HFF-Myc (cell line): ENCODE measurements around the gene POLR1H.

ENCODE experiments used
- DNase-seq: peaks from one replicate; pipeline ENCODE4 v3.0.0-alpha.2; 2011; ENCODE audit warnings: low read depth; ENCODE audit errors: extremely low read depth
- H3K4me3 ChIP-seq: replicated peaks from 2 replicates; pipeline ENCODE4 v1.5.1; 2011; ENCODE audit warnings: low read depth, mild to moderate bottlenecking, control low read depth, low read length
- TF ChIP-seq, protein P1 (sequence below): IDR thresholded peaks from 2 replicates; pipeline ENCODE4 v1.5.1; 2012; ENCODE audit warnings: mild to moderate bottlenecking, low read depth, low read length, control low read depth; ENCODE audit errors: missing control alignments

The POLR1H gene

DNA sequence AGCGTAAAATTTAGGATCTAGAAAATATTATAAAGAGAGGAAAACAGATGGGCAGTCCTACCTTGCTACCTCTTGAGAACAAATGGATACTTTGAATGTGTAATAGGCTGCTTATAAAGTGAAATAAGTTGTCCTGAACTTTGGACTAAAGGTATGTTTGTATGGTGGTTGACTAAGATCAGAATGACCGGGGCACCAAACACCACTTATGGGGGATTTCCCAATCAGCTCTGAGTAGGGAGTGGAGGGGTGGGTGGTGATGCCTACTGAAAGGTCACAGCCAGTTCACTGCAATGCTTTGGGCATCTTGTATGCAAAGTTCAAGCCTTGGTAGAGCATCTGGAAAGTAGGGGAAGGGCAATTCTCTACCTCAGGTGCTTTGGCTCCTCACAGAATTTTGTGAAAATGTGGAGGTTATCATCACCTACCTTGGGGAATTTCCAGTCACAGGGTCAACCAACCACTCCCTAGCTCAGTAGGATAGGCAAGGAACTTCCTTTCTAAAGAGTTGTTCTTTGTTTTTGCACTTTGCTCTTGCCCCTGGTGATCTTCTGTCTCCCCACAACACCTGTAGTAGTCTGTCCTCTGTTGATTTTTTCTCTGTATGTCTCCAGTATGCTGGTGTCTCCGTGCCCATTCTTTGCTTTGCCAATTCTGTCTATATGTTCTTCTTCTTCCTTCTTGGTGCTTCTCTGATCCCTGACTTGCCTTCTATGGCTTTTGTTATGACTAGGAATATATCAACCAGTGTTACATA is 52.1 kb downstream of the POLR1H start, which contains the start of gene TRIM31:
Gene TRIM31 (minus strand): TSS at position 88 of the 757 bp plus-strand sequence. CDS start 285 bp downstream, outside the sequence.
- TF ChIP-seq, protein P1, sequence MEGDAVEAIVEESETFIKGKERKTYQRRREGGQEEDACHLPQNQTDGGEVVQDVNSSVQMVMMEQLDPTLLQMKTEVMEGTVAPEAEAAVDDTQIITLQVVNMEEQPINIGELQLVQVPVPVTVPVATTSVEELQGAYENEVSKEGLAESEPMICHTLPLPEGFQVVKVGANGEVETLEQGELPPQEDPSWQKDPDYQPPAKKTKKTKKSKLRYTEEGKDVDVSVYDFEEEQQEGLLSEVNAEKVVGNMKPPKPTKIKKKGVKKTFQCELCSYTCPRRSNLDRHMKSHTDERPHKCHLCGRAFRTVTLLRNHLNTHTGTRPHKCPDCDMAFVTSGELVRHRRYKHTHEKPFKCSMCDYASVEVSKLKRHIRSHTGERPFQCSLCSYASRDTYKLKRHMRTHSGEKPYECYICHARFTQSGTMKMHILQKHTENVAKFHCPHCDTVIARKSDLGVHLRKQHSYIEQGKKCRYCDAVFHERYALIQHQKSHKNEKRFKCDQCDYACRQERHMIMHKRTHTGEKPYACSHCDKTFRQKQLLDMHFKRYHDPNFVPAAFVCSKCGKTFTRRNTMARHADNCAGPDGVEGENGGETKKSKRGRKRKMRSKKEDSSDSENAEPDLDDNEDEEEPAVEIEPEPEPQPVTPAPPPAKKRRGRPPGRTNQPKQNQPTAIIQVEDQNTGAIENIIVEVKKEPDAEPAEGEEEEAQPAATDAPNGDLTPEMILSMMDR, result no peak
- DNase-seq, result no peak
- no peak within 1 kb of the TSS for H3K4me3 ChIP-seq

DNA sequence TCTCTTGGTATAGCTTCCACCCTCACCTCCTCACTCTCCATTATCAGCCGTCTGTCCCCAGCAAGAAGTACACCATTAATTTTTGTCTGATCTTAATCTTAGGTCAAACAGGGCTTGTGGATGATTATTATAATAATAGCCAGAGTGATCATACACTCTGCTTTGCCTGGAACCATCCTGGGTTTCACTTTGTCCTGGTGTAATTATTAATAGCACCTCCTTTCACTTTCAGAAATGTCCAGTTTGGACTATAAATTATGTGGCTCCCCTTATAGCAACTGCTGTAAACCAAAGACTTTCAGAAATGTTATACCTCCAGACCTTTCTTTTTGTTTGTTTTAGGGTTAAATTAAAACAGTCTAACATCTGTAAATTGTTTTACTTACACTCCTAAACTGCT is 52.8 kb downstream of the POLR1H start:
- TF ChIP-seq, protein P1, result no peak
- H3K4me3 ChIP-seq, result no peak overlapping the region
- DNase-seq, result no peak
